A549 (cell line): ENCODE data around the gene KIF2A.

Experiments used
- POLR2AphosphoS2 ChIP-seq: conservative IDR thresholded peaks from 2 replicates; pipeline ENCODE4 v1.6.1; 2012; ENCODE audit warnings: low read length, improper control_type of control experiment, inconsistent platforms
- TF ChIP-seq, protein P1 (sequence below): fragments of >200 bp; sonication (Bioruptor Twin); formaldehyde crosslinking; IDR thresholded peaks from 3 replicates; pipeline ENCODE4 v1.5.1; 2016

DNA sequence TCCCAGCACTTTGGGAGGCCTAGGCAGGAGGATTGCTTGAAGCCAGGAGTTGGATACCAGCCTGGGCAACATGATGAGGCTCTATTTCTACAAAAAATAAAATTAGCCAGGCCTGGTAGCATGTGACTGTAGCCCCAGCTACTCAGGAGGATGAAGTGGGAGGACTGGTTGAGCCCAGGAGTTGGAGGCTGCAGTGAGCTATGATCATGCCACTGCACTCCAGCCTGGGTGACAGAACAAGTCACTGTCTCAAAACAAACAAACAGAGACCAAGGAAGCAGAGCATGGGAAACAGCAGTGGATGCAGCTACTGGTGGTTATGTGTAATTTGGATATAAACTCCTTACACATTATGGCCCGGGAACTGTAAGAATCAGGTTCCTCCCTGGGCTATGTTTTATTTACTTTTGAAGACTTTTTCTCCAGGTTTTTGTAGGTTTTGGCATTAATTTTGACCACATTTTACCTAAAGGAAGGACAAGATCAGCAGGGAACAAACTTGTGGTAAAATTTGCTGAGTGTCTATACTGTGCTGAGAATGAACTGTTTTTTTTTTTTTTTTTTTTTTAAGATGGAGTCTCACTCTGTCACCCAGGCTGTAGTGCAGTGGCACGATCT is 8.3 kb downstream of the KIF2A start:
- TF ChIP-seq, protein P1, sequence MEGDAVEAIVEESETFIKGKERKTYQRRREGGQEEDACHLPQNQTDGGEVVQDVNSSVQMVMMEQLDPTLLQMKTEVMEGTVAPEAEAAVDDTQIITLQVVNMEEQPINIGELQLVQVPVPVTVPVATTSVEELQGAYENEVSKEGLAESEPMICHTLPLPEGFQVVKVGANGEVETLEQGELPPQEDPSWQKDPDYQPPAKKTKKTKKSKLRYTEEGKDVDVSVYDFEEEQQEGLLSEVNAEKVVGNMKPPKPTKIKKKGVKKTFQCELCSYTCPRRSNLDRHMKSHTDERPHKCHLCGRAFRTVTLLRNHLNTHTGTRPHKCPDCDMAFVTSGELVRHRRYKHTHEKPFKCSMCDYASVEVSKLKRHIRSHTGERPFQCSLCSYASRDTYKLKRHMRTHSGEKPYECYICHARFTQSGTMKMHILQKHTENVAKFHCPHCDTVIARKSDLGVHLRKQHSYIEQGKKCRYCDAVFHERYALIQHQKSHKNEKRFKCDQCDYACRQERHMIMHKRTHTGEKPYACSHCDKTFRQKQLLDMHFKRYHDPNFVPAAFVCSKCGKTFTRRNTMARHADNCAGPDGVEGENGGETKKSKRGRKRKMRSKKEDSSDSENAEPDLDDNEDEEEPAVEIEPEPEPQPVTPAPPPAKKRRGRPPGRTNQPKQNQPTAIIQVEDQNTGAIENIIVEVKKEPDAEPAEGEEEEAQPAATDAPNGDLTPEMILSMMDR, result no peak
- no peak for TF ChIP-seq POLR2AphosphoS2
